GM12864 (cell line): Measurements from ENCODE around the gene BEST2.
A peak's percentile ranks its signal among the peaks of the same experiment; 100 is the strongest.

ENCODE experiments used
- DNase-seq: peaks from one replicate; pipeline ENCODE4 v3.0.0-alpha.2; 2011; ENCODE audit warnings: low read depth
- H3K4me3 ChIP-seq: 2 replicates; pipeline ENCODE4 v1.5.1; 2011; ENCODE audit warnings: mild to moderate bottlenecking, low read depth, low read length, control low read depth
- TF ChIP-seq, protein P1 (sequence below): IDR thresholded peaks from 2 replicates; pipeline ENCODE4 v1.5.1; 2011; ENCODE audit warnings: low read depth, mild to moderate bottlenecking, moderate library complexity, low read length, control low read depth, inconsistent platforms; ENCODE audit errors: missing control alignments

The BEST2 gene

DNA sequence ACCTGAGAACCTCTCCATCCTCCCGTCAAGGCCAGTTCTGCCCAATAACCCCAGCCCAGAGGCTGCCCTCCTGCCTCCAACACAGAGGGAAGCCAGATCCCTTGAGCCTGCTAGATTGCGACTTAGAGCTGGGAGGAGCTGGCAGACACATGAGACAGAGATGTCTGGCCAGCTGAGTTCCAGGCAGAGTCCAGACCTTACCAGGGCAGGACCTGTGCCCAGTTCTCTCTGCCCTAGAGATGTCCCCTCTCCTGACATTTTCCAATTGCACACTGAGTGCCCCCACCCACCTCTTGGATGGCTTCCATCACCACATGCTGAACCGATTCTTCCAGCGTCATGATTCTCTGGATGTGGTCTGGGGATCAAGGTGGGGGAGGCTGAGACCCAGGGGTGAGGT, 20.7 kb downstream of the BEST2 start:
- H3K4me3 ChIP-seq: no peak overlapping the region
- TF ChIP-seq, protein P1, sequence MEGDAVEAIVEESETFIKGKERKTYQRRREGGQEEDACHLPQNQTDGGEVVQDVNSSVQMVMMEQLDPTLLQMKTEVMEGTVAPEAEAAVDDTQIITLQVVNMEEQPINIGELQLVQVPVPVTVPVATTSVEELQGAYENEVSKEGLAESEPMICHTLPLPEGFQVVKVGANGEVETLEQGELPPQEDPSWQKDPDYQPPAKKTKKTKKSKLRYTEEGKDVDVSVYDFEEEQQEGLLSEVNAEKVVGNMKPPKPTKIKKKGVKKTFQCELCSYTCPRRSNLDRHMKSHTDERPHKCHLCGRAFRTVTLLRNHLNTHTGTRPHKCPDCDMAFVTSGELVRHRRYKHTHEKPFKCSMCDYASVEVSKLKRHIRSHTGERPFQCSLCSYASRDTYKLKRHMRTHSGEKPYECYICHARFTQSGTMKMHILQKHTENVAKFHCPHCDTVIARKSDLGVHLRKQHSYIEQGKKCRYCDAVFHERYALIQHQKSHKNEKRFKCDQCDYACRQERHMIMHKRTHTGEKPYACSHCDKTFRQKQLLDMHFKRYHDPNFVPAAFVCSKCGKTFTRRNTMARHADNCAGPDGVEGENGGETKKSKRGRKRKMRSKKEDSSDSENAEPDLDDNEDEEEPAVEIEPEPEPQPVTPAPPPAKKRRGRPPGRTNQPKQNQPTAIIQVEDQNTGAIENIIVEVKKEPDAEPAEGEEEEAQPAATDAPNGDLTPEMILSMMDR: no peak
- no peak for DNase-seq

DNA sequence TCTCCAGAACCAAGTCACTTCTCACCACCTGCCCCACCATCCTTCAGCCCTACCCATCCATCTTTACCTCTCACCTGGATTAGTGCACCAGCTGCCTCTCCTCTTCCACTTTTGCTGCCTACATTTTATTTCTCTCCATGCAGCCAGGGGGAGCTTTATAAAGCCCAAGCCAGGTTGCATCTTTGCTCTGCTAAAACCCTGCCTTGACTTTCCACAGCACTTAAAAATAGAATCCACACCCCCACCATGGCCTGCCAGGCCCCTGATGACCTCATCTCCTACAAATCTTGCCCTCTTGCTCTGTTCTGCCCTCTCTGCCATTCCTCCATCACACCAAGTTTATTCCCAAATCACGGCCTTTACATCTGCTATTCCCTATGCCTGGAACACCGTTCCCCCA, 22.0 kb downstream of the BEST2 start:
- no peak overlapping the region for H3K4me3 ChIP-seq
- TF ChIP-seq, protein P1: peak; percentile 19
- DNase-seq: no peak

DNA sequence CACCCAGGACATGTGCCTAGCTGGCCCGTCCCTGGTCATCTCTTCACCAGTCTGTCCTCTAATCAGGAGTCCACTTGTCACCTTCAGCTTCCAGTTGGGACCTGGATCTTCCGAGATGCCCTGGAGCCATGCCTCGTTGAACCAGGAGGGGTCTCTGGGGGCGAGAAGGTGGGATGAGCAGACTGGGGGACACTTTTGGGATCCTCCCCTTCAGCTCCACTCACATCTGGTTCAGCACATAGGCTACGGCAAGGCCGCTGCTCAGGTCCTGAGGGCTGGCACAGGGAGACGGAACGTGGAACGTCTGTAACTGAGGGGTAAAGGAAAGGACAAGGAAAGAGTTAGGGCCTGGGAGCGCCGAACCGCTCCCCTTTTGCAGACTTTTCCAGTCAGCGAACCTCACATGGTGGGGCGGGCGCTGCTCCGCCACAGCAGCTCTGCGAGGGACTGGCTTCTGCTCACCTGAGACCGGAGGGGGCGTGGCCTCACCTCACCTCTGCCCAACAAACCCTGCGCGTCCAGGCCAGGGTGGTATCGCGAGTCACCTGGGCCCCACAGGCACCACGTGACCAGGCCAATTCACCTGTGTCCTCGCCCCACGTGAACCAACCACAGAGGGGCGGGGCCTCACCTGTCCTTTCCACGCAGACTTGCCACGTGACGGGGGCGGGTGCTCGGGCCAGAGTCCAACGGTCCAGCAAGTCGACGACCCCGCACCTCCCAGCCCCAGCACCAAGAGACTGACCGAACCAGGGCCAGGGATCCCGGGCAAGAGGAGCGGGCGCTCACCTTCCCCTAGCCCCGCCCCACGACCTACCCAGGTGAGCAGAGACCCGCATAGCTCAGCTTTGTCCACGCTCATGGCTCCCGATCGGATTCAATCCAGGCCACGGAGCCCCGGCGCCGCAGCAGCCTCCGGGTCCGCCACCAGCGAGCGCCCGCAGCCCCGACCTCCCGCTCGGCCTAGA, 23.3 kb downstream of the BEST2 start, which contains the start of gene HOOK2:
Gene HOOK2, minus strand, starts transcription at position 965 of the 968 bp plus-strand sequence. Its CDS starts 103 bp downstream, at position 862.
- DNase-seq: no peak
- peak within 1 kb of the TSS; percentile 76 for H3K4me3 ChIP-seq
- TF ChIP-seq, protein P1: no peak

DNA sequence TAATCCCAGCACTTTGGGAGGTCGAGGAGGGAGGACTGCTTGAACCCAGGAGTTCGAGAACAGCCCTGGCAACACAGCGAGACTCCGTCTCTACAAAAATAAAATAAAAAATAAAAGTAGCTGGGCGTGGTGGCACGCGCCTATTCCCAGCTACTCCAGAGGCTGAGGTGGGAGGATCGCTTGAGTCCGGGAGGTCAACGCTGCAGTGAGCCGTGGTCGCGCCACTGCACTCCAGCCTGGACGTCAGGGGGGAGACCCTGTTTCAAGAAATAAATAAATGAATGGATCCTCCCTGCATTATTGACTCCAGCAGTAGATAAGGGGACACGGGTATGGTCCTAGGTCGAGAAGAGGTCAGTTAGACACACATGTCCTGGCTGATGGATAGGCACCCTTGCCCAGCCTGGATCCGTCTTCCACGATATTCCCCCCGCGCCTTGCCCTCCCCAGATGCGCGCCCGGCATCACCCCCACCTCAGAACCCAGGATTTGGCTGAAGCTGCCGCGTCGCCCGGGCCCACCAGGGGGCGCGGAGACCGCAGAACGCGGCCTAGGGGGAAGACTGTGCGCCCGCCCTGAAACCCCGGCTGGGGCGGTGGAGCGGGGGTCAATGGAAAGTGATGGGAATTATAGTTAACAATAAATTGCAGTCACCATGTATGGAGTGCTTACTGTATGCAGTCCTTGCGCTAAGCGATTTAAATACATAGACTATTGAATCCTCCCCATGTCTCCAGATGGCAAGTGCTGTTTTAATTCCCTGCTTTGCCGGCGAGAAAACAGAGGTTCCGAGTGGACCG, 25.8 kb downstream of the BEST2 start:
- no peak for DNase-seq
- peak overlapping the region; percentile 68 for H3K4me3 ChIP-seq
- TF ChIP-seq, protein P1: peak; percentile 86

DNA sequence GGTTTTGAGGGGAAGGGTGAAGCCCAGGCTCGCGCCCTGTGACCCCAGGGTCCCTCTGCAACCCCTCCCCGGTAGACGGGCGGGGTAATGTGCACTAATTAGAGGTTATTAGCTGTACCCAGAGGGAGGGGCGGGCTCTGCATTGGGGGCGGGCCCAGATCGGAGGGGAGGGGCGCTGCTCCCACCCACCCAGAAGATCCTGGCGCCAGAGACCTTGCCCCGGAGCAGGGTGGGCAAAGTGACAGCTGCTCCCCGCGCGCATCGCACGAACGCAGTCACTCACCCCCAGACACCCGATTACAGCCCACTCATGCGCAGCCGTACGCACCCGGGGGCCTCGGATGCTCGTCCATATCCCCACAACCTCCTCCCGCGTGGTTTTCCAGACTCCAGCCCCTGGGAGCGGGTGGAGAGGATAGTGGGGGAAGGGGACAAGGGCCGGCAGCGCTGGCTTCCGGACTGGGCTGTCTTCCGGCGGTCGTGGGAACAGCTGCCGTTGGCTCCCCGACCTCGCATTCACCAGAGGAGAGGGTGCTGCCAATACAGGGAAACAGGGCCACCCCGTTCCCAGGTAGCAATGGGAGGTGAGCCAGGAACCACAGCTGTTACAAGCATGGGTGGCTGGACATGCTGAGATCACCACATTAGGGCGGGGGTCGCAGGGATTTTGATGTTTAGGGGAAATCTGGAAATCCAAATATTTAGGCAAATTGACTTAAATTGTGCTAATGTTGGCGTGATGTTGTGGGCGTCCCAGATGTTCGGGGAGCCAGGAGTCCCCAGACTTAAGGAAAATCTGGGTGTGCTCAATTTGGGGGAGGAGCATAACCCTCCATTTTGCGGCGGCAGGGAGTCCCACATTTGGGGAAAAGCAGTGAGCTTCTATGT, 26.7 kb downstream of the BEST2 start:
- TF ChIP-seq, protein P1: peak; percentile 3
- no peak for DNase-seq
- H3K4me3 ChIP-seq: peak overlapping the region; percentile 68

DNA sequence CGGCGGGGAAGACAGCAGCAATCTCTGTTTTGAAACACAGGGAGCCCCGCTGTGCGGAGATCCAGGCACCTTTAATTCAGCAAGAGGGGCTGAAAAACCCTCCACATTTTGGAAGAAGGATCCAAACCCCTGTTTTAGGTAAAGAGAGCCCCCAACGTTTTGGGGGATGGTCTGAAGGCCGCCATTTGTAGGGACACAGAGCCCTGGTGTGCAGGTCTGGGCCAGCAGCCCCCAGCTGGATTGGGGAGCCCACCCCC, 27.2 kb downstream of the BEST2 start:
- TF ChIP-seq, protein P1: no peak
- DNase-seq: no peak
- peak overlapping the region; percentile 68 for H3K4me3 ChIP-seq
